Neural progenitor cell (in vitro differentiated cells): ENCODE data around the gene CPD. TPM values are rescaled to one million over a fixed set of nuclear protein-coding genes. Genes with fewer than 3 reads are reported as not detected.

Source experiments
- DNase-seq: peaks from one replicate; pipeline ENCODE4 v3.0.0-alpha.2; 2016; ENCODE audit warnings: low spot score
- H2AFZ ChIP-seq: fragments of 200-600 bp; sonication (generic); replicated peaks from 2 replicates; pipeline ENCODE4 v1.6.1; 2016; ENCODE audit warnings: antibody characterized with exemption
- H3F3A ChIP-seq: fragments of 200-600 bp; sonication (generic); 2 replicates; pipeline ENCODE4 v1.6.1; 2016; ENCODE audit warnings: antibody characterized with exemption, low read depth
- H3K27ac ChIP-seq: fragments of 200-600 bp; sonication (generic); 2 replicates; pipeline ENCODE4 v1.5.1; 2016; ENCODE audit warnings: mild to moderate bottlenecking
- H3K27me3 ChIP-seq: fragments of 200-600 bp; sonication (generic); 2 replicates; pipeline ENCODE4 v1.6.1; 2016; ENCODE audit warnings: mild to moderate bottlenecking, moderate library complexity
- H3K36me3 ChIP-seq: fragments of 200-600 bp; sonication (generic); 2 replicates; pipeline ENCODE4 v1.5.1; 2016
- H3K4me1 ChIP-seq: fragments of 200-600 bp; sonication (generic); 2 replicates; pipeline ENCODE4 v1.6.1; 2016; ENCODE audit warnings: mixed run types
- H3K4me2 ChIP-seq: fragments of 200-600 bp; sonication (generic); 2 replicates; pipeline ENCODE4 v1.6.1; 2016
- H3K4me3 ChIP-seq: fragments of 200-600 bp; sonication (generic); 2 replicates; pipeline ENCODE4 v1.5.1; 2016
- H3K79me2 ChIP-seq: fragments of 200-600 bp; sonication (generic); 2 replicates; pipeline ENCODE4 v1.6.1; 2016; ENCODE audit warnings: low read depth
- H3K9ac ChIP-seq: fragments of 200-600 bp; sonication (generic); 2 replicates; pipeline ENCODE4 v1.6.1; 2016
- H3K9me3 ChIP-seq: fragments of 200-600 bp; sonication (generic); 2 replicates; pipeline ENCODE4 v1.5.1; 2016; ENCODE audit warnings: low read depth
- H4K20me1 ChIP-seq: fragments of 200-600 bp; sonication (generic); 2 replicates; pipeline ENCODE4 v1.6.1; 2016; ENCODE audit warnings: low read depth
- H3K27ac Mint-ChIP-seq: 3 replicates; pipeline ENCODE4 v1.8.0; 2021; ENCODE audit warnings: mixed read lengths
- H3K27me3 Mint-ChIP-seq: 2 replicates; pipeline ENCODE4 v1.8.0; 2022; ENCODE audit warnings: low read depth, mild to moderate bottlenecking, inconsistent platforms, moderate library complexity, mixed read lengths; ENCODE audit not compliant: insufficient read depth
- H3K36me3 Mint-ChIP-seq: 3 replicates; pipeline ENCODE4 v1.8.0; 2021; ENCODE audit warnings: mixed read lengths
- H3K4me1 Mint-ChIP-seq: 3 replicates; pipeline ENCODE4 v1.8.0; 2021; ENCODE audit warnings: mixed read lengths
- H3K4me3 Mint-ChIP-seq: 3 replicates; pipeline ENCODE4 v1.8.0; 2021; ENCODE audit warnings: mild to moderate bottlenecking, moderate library complexity, mixed read lengths
- H3K9me3 Mint-ChIP-seq: 3 replicates; pipeline ENCODE4 v1.8.0; 2020; ENCODE audit warnings: mixed read lengths
- CTCF ChIP-seq: fragments of 200-600 bp; sonication (generic); IDR thresholded peaks from 2 replicates; pipeline ENCODE4 v1.5.1; 2017; ENCODE audit warnings: antibody characterized with exemption, mild to moderate bottlenecking
- EZH2 ChIP-seq: fragments of 200-600 bp; sonication (generic); IDR thresholded peaks from 2 replicates; pipeline ENCODE4 v1.6.1; 2017; ENCODE audit warnings: antibody characterized with exemption, mild to moderate bottlenecking, moderate library complexity
- EZH2phosphoT487 ChIP-seq: fragments of 200-600 bp; sonication (generic); IDR thresholded peaks from 2 replicates; pipeline ENCODE4 v1.6.1; 2017; ENCODE audit warnings: antibody characterized with exemption
- total RNA-seq: library from RNA; depleted of rRNA; stranded (reverse); fragments of >200 nt; gene quantifications from 2 replicates; pipeline ENCODE4 v1.2.3, GENCODE V29; 2015; ENCODE audit warnings: low replicate concordance

Gene CPD
- total RNA-seq, 1 donor from 2014 or later = 70.8 TPM

GRCh38 chr17:30377574-30378240 lies 1.0 kb upstream of the CPD start:
- peak overlapping the region; percentile 86 for H3K4me3 ChIP-seq
- H3K36me3 Mint-ChIP-seq = no peaks in the 10 kb centered on the region
- H3K9me3 Mint-ChIP-seq = no peaks in the 10 kb centered on the region
- peaks cover 35% of the 10 kb centered on the region for H4K20me1 ChIP-seq
- peaks cover 17% of the 10 kb centered on the region for H3F3A ChIP-seq
- H3K27ac Mint-ChIP-seq = no peak overlapping the region
- peak overlapping the region; percentile 95 for H2AFZ ChIP-seq
- peak overlapping the region; percentile 90 for H3K4me2 ChIP-seq
- H3K9me3 ChIP-seq = no peaks in the 10 kb centered on the region
- DNase-seq = no peak
- H3K27me3 Mint-ChIP-seq = peaks cover 14% of the 10 kb centered on the region
- peaks cover 37% of the 10 kb centered on the region for H3K4me1 Mint-ChIP-seq
- H3K36me3 ChIP-seq = no peaks in the 10 kb centered on the region
- H3K27ac ChIP-seq = no peak overlapping the region
- H3K79me2 ChIP-seq = peaks cover 36% of the 10 kb centered on the region
- peaks cover 45% of the 10 kb centered on the region for H3K4me1 ChIP-seq
- no peak for TF ChIP-seq EZH2
- TF ChIP-seq EZH2phosphoT487 = no peak
- TF ChIP-seq CTCF = no peak
- H3K27me3 ChIP-seq = peaks cover 29% of the 10 kb centered on the region
- H3K4me3 Mint-ChIP-seq = peak overlapping the region; percentile 92
- H3K9ac ChIP-seq = no peak overlapping the region

- Mint-ChIP-seq H3K9me3 (no peaks in the 10 kb centered on the region), H3K27ac (peak overlapping the region; percentile 28), H3K36me3 (no peaks in the 10 kb centered on the region), H3K27me3 (peaks cover 12% of the 10 kb centered on the region), H3K4me3 (peak overlapping the region; percentile 92), H3K4me1 (peaks cover 40% of the 10 kb centered on the region)
- H4K20me1 ChIP-seq = peaks cover 42% of the 10 kb centered on the region
- no peaks in the 10 kb centered on the region for H3K9me3 ChIP-seq
- H3K4me3 ChIP-seq = peak overlapping the region; percentile 86
- peak overlapping the region; percentile 90 for H3K4me2 ChIP-seq
- peak; percentile 45 for DNase-seq
- TF ChIP-seq EZH2 = peak; percentile 36
- TF ChIP-seq EZH2phosphoT487 = no peak
- no peak for TF ChIP-seq CTCF
- peak overlapping the region; percentile 95 for H2AFZ ChIP-seq
- peaks cover 51% of the 10 kb centered on the region for H3K4me1 ChIP-seq
- peaks cover 17% of the 10 kb centered on the region for H3F3A ChIP-seq
- H3K79me2 ChIP-seq = peaks cover 42% of the 10 kb centered on the region
- peaks cover 29% of the 10 kb centered on the region for H3K27me3 ChIP-seq
- H3K36me3 ChIP-seq = no peaks in the 10 kb centered on the region
- H3K9ac ChIP-seq = no peak overlapping the region
- H3K27ac ChIP-seq = no peak overlapping the region
Observed at GRCh38 chr17:30378241-30378824, 394 bp upstream of the CPD start.

DNA sequence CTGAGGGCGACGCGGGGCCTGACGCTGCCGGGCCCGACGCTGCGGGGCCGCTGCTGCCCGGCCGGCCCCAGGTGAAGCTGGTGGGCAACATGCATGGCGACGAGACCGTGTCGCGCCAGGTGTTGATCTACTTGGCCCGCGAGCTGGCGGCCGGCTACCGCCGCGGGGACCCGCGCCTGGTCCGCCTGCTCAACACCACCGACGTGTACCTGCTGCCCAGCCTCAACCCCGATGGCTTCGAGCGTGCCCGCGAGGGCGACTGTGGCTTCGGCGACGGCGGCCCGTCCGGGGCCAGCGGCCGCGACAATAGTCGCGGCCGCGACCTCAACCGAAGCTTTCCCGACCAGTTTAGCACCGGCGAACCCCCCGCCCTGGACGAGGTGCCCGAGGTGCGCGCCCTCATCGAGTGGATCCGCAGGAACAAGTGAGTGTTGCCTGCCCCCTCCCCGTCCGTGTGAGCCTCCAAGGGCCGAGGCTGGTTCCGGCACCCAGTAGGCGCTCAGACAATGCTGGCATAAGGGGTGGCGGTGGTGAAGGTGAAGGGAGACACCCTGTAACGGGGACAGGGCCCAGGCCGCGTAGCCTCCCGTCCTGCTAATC lies 676 bp downstream of the CPD start:
- Histone ChIP-seq H3K27me3 (peaks cover 29% of the 10 kb centered on the region), H3K36me3 (no peaks in the 10 kb centered on the region), H3K4me3 (peak overlapping the region; percentile 86), H3K79me2 (peaks cover 53% of the 10 kb centered on the region), H3K9me3 (no peaks in the 10 kb centered on the region), H3K9ac (peak overlapping the region; percentile 58), H4K20me1 (peaks cover 52% of the 10 kb centered on the region), H3K4me1 (peaks cover 60% of the 10 kb centered on the region), H3K4me2 (peak overlapping the region; percentile 90), H3F3A (peaks cover 17% of the 10 kb centered on the region), H2AFZ (peak overlapping the region; percentile 63), H3K27ac (no peak overlapping the region)
- Mint-ChIP-seq H3K4me3 (peak overlapping the region; percentile 92), H3K27ac (no peak overlapping the region), H3K4me1 (peaks cover 40% of the 10 kb centered on the region), H3K36me3 (no peaks in the 10 kb centered on the region), H3K27me3 (peaks cover 10% of the 10 kb centered on the region), H3K9me3 (no peaks in the 10 kb centered on the region)
- peak; percentile 49 for DNase-seq
- TF ChIP-seq CTCF (no peak), EZH2phosphoT487 (peak; percentile 17)
